Right lobe of liver (tissue), 6 donors: ENCODE data around the gene IL36A. TPM values are rescaled to one million over a fixed set of nuclear protein-coding genes. Genes with fewer than 3 reads are reported as not detected.

Experiments
- ATAC-seq, 4 donors: fragments of 200-7000 bp; cut with Tn5 transposase; one replicate each; pipeline ENCODE4 v1.9.1; 2020; ENCODE audit warnings: mild to moderate bottlenecking in 4 of 4, moderate library complexity in 4 of 4
- DNase-seq, 3 donors: peaks; one replicate each; pipeline ENCODE4 v3.0.0-alpha.2; 2020
- H3K27ac ChIP-seq, 3 donors: fragments of 200-600 bp; one replicate each; pipeline ENCODE4 v1.8.0; 2022
- H3K27me3 ChIP-seq, 2 donors: fragments of 200-600 bp; one replicate each; pipeline ENCODE4 v1.8.0; 2022
- H3K36me3 ChIP-seq, 4 donors: fragments of 200-600 bp; sonication (generic) in 1 of 4; one replicate each; pipeline versions ENCODE4 v1.5.1 to v1.8.0; 2017 to 2022; ENCODE audit warnings: control low read depth in 1 of 4
- H3K4me1 ChIP-seq, 4 donors: fragments of 200-600 bp; sonication (generic) in 1 of 4; one replicate each; pipeline versions ENCODE4 v1.5.1 to v1.8.0; 2017 to 2022; ENCODE audit warnings: control low read depth in 1 of 4
- H3K4me3 ChIP-seq, 3 donors: fragments of 200-600 bp; one replicate each; pipeline ENCODE4 v1.8.0; 2022
- H3K9me3 ChIP-seq, 4 donors: fragments of 200-600 bp; sonication (generic) in 1 of 4; one replicate each; pipeline versions ENCODE4 v1.5.1 to v1.8.0; 2017 to 2022; ENCODE audit warnings: control low read depth in 1 of 4
- CTCF ChIP-seq, 4 donors: fragments of 200-600 bp in 3 of 4; fragments of 450-650 bp in 1 of 4; IDR thresholded peaks; one replicate each; pipeline versions ENCODE4 v1.5.1 to v1.8.0; 2016 to 2022; ENCODE audit warnings: antibody characterized with exemption in 4 of 4, mild to moderate bottlenecking in 2 of 4
- POLR2A ChIP-seq: fragments of 450-650 bp; IDR thresholded peaks from one replicate; pipeline ENCODE4 v1.6.1; 2017; ENCODE audit warnings: antibody characterized with exemption, mild to moderate bottlenecking
- WGBS: methylation state at CpG from one replicate; pipeline ENCODE4 v1.1.6; 2018; ENCODE audit warnings: low coverage, low lambda C conversion rate; ENCODE audit not compliant: insufficient coverage; ENCODE audit errors: missing lambda C conversion rate; 5-methylcytosine and 5-hydroxymethylcytosine counted together
- intact Hi-C, 2 donors: fragments of 100-400 bp; cut with DNase I; formaldehyde crosslinking; loops; one replicate each; pipeline versions ENCODE4 v1.11.2 to v1.14.1; 2022
- total RNA-seq, 6 experiments: library from RNA; depleted of rRNA in 2 of 6; stranded (reverse); fragments of >200 nt in 2 of 6; fragmentation: NEBNext Ultra II Directional in 3 of 6; extraction: Animal tissue kit (Norgen Biotek cat#: 25700) in 3 of 6; gene quantifications; one replicate each; pipeline versions ENCODE4 v1.1.0 to v1.2.4, GENCODE V29; 2016 to 2023
- donor health status: DM: no; HTN: yes; CAD: no.
- donor health status: DM: no; HTN: no; CAD: no.
- donor health status: DM: no; HTN: no; CAD: no.
- donor health status: DM: no; HTN: yes; CAD: no.
- donor health status: DM: no; HTN: yes; CAD: no.

IL36A gene
- total RNA-seq, 6 experiments from 2014 or later: not detected

DNA sequence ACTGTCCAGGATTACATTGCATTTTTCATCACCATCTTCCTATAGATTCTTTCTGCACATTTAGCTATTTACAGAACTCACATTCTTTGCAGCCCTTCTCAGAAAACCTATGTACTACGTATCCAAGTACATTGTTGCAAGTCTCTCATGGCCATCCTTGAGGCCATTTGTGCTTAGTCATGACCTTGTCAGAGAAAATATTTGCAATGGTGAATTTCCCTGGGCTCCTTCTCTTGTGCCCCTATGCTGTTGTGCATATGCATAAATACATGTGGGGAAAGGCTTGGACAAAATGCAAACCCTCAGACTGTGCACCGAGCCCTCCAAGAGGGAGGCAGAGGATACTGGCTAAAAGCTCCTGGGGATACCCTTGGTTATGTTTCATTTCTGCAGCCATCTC is 19.5 kb downstream of the IL36A start:
- Histone ChIP-seq H3K4me1 (no peaks in the 10 kb centered on the region), H3K36me3 (no peaks in the 10 kb centered on the region), H3K27me3 (no peaks in the 10 kb centered on the region), H3K27ac (no peak overlapping the region), H3K4me3 (no peak overlapping the region), H3K9me3 (no peaks in the 10 kb centered on the region)
- intact Hi-C loops: no loop called here
- ATAC-seq (no peak), DNase-seq (no peak)
- WGBS: 95% methylated on average over 2 of the region's 2 CpGs
- TF ChIP-seq POLR2A (no peak), CTCF (IDR thresholded peaks at IDR 0.05) (no peak)

GRCh38 chr2:113025737-113026136 is 20.5 kb downstream of the IL36A start:
- Histone ChIP-seq H3K4me3 (no peak overlapping the region), H3K4me1 (no peaks in the 10 kb centered on the region), H3K27me3 (no peaks in the 10 kb centered on the region), H3K9me3 (no peaks in the 10 kb centered on the region), H3K27ac (no peak overlapping the region), H3K36me3 (no peaks in the 10 kb centered on the region)
- no peak for TF ChIP-seq CTCF (IDR thresholded peaks at IDR 0.05)
- TF ChIP-seq POLR2A: no peak
- no peak for DNase-seq
- ATAC-seq: no peak
- 7% methylated on average over 1 of the region's 2 CpGs for WGBS
- intact Hi-C loops: no loop called here

GRCh38 chr2:113027691-113028090 is 22.4 kb downstream of the IL36A start:
- ATAC-seq: no peak

GRCh38 chr2:113028112-113028511 is 22.9 kb downstream of the IL36A start:
- no peaks in the 10 kb centered on the region for H3K9me3 ChIP-seq
- ATAC-seq: no peak

More at GRCh38 chr2:113027691-113028090, 22.4 kb downstream of the IL36A start:
- no peaks in the 10 kb centered on the region for H3K9me3 ChIP-seq
- DNase-seq: no peak
- intact Hi-C loops: no loop called here
- H3K27ac ChIP-seq: no peak overlapping the region
- no peaks in the 10 kb centered on the region for H3K36me3 ChIP-seq
- no peaks in the 10 kb centered on the region for H3K27me3 ChIP-seq
- no peak overlapping the region for H3K4me3 ChIP-seq
- 48% methylated on average over 2 of the region's 2 CpGs for WGBS
- no peaks in the 10 kb centered on the region for H3K4me1 ChIP-seq
- TF ChIP-seq CTCF (IDR thresholded peaks at IDR 0.05) (no peak), POLR2A (no peak)

More at GRCh38 chr2:113028112-113028511, 22.9 kb downstream of the IL36A start:
- no peaks in the 10 kb centered on the region for H3K4me1 ChIP-seq
- DNase-seq: no peak
- H3K27ac ChIP-seq: no peak overlapping the region
- H3K36me3 ChIP-seq: no peaks in the 10 kb centered on the region
- intact Hi-C loops: no loop called here
- WGBS: 0% methylated on average over 1 of the region's 1 CpG
- no peak overlapping the region for H3K4me3 ChIP-seq
- H3K27me3 ChIP-seq: no peaks in the 10 kb centered on the region
- TF ChIP-seq CTCF (IDR thresholded peaks at IDR 0.05): no peak
- no peak for TF ChIP-seq POLR2A
